Esophagus (tissue), 2 donors: Measurements from ENCODE around the gene CRLF2. TPM values are rescaled to one million over a fixed set of nuclear protein-coding genes. Genes with fewer than 3 reads are reported as not detected.

ENCODE experiments used
- H3K27ac ChIP-seq, 2 donors: one replicate each; pipeline ENCODE4 v1.5.1; 2013; ENCODE audit warnings: low read depth in 2 of 2, mild to moderate bottlenecking in 2 of 2, inconsistent platforms in 1 of 2, low read length in 1 of 2, moderate library complexity in 1 of 2
- H3K27me3 ChIP-seq, 2 donors: one replicate each; pipeline ENCODE4 v1.6.1; 2013; ENCODE audit warnings: low read length in 2 of 2, control low read depth in 1 of 2, mild to moderate bottlenecking in 1 of 2; ENCODE audit not compliant: insufficient read depth in 2 of 2, control insufficient read depth in 1 of 2
- H3K36me3 ChIP-seq, 2 donors: one replicate each; pipeline ENCODE4 v1.6.1; 2013; ENCODE audit warnings: low read length in 1 of 2; ENCODE audit not compliant: control insufficient read depth in 2 of 2, insufficient read depth in 2 of 2
- H3K4me1 ChIP-seq, 2 donors: one replicate each; pipeline ENCODE4 v1.6.1; 2013; ENCODE audit warnings: low read length in 1 of 2; ENCODE audit not compliant: control insufficient read depth in 2 of 2, insufficient read depth in 2 of 2
- H3K4me3 ChIP-seq, 2 donors: one replicate each; pipeline ENCODE4 v1.5.1; 2013; ENCODE audit warnings: low read length in 2 of 2, mild to moderate bottlenecking in 2 of 2, low read depth in 1 of 2, moderate library complexity in 1 of 2
- H3K9me3 ChIP-seq, 2 donors: one replicate each; pipeline ENCODE4 v1.6.1; 2013; ENCODE audit warnings: mild to moderate bottlenecking in 2 of 2, low read depth in 1 of 2, low read length in 1 of 2, moderate library complexity in 1 of 2; ENCODE audit not compliant: control insufficient read depth in 2 of 2, insufficient read depth in 1 of 2
- WGBS, 2 donors: extraction: QIAGEN DNeasy Blood & Tissue Kit; methylation state at CpG; one replicate each; pipeline ENCODE4 v1.1.7; 2013; 5-methylcytosine and 5-hydroxymethylcytosine counted together
- polyA plus RNA-seq, 2 donors: library from polyadenylated mRNA; stranded (reverse); fragments of 200-250 nt; gene quantifications; one replicate each; pipeline ENCODE4 v1.2.3, GENCODE V29; 2013
- donor health status: healthy with polysubstance abuse.
- donor health status: Bipolar disorder and iron deficiency.

The CRLF2 gene
- polyA plus RNA-seq, 2 donors: 0.09 TPM; not detected in 1

- Histone ChIP-seq H3K36me3 (no peaks in the 10 kb centered on the region), H3K4me3 (no peak overlapping the region), H3K27ac (no peak overlapping the region), H3K9me3 (no peaks in the 10 kb centered on the region), H3K27me3 (no peaks in the 10 kb centered on the region), H3K4me1 (no peaks in the 10 kb centered on the region)
- 52 to 63% methylated on average over 29 of the region's 29 CpGs for WGBS, 2 donors
These were observed 64.6 kb downstream of the CRLF2 start for GRCh38 chrX:1147611-1148515.

- WGBS, 2 donors: 67% methylated on average over 11 of the region's 11 CpGs
- no peak overlapping the region for H3K27ac ChIP-seq
- H3K27me3 ChIP-seq: no peaks in the 10 kb centered on the region
- no peak overlapping the region for H3K4me3 ChIP-seq
- no peaks in the 10 kb centered on the region for H3K4me1 ChIP-seq
- H3K9me3 ChIP-seq: no peaks in the 10 kb centered on the region
- no peaks in the 10 kb centered on the region for H3K36me3 ChIP-seq
These were observed 68.2 kb downstream of the CRLF2 start for GRCh38 chrX:1144293-1144692.

Other genes starting within 250 kb of the CRLF2 start
- gene CSF2RA, start 56.2 kb upstream of the CRLF2 start, polyA plus RNA-seq: 1 to 10 TPM; 1.7 to 2.0 TPM
- gene IL3RA, start 124.1 kb upstream of the CRLF2 start, polyA plus RNA-seq: 1 to 10 TPM; 2.2 to 2.7 TPM
- gene SLC25A6, start 179.5 kb upstream of the CRLF2 start, polyA plus RNA-seq: 100 to 1,000 TPM; 133 to 354 TPM
- gene ASMTL, start 240.3 kb upstream of the CRLF2 start, polyA plus RNA-seq: 10 to 100 TPM in 1 of 2 donors, 1 to 10 TPM in 1; 8.5 to 13.6 TPM